Thyroid gland (tissue), 4 donors: ENCODE measurements around the gene PBX3.

ENCODE experiments used
- CTCF ChIP-seq, 6 experiments: fragments of 200-600 bp in 3 of 6; fragments of 450-650 bp in 3 of 6; sonication (generic) in 3 of 6; IDR thresholded peaks; one replicate each; pipeline ENCODE4 v1.5.1; 2016 to 2019; ENCODE audit warnings: antibody characterized with exemption in 6 of 6, mild to moderate bottlenecking in 2 of 6, inconsistent platforms in 1 of 6, moderate library complexity in 1 of 6
- POLR2A ChIP-seq, 2 donors: fragments of 450-650 bp; IDR thresholded peaks; one replicate each; pipeline ENCODE4 v1.6.1; 2017; ENCODE audit warnings: antibody characterized with exemption in 2 of 2, mild to moderate bottlenecking in 2 of 2, moderate library complexity in 1 of 2

- TF ChIP-seq CTCF (IDR thresholded peaks at IDR 0.05) (no peak), POLR2A (IDR thresholded peaks at IDR 0.05) (no peak)
These were observed 165.5 kb downstream of the PBX3 start for GRCh38 chr9:125912667-125913066.
